KOPT-K1 (cell line): ENCODE data around the gene EML6.
"Not testable (repeated sequence)": the region's sequence is repeated elsewhere in the genome, so short reads cannot be mapped to it uniquely, and the experiment has no call there.

Experiments
- H3K27ac ChIP-seq: fragments of 200-600 bp; sonication (generic); 2 replicates; pipeline ENCODE4 v1.5.1; 2016; ENCODE audit warnings: antibody characterized with exemption, mild to moderate bottlenecking, low read depth, low read length; ENCODE audit not compliant: poor library complexity, severe bottlenecking
- H3K36me3 ChIP-seq: fragments of 200-600 bp; sonication (generic); 2 replicates; pipeline ENCODE4 v1.5.1; 2017; ENCODE audit warnings: antibody characterized with exemption, mild to moderate bottlenecking, low read length, moderate library complexity; ENCODE audit not compliant: insufficient read depth
- H3K9me3 ChIP-seq: fragments of 200-600 bp; sonication (generic); 2 replicates; pipeline ENCODE4 v1.5.1; 2017; ENCODE audit warnings: antibody characterized with exemption, low read length, mild to moderate bottlenecking; ENCODE audit not compliant: insufficient read depth, poor library complexity, severe bottlenecking

The EML6 gene

GRCh38 chr2:54697934-54698333 lies 25.5 kb upstream of the EML6 start:
- H3K9me3 ChIP-seq = peaks cover 7% of the 10 kb centered on the region
- H3K27ac ChIP-seq = no peak overlapping the region
- no peaks in the 10 kb centered on the region for H3K36me3 ChIP-seq

- H3K27ac ChIP-seq, H3K9me3 ChIP-seq, H3K36me3 ChIP-seq: not testable (repeated sequence)
These were observed 24.5 kb upstream of the EML6 start for GRCh38 chr2:54698926-54699325.

GRCh38 chr2:54699665-54700064 lies 23.8 kb upstream of the EML6 start:
- Histone ChIP-seq H3K36me3 (no peaks in the 10 kb centered on the region), H3K9me3 (peaks cover 7% of the 10 kb centered on the region), H3K27ac (no peak overlapping the region)

- H3K36me3 ChIP-seq = no peaks in the 10 kb centered on the region
- no peak overlapping the region for H3K27ac ChIP-seq
- H3K9me3 ChIP-seq = peaks cover 7% of the 10 kb centered on the region
These were observed 22.4 kb upstream of the EML6 start for GRCh38 chr2:54701029-54701428.

- H3K27ac ChIP-seq = no peak overlapping the region
- no peaks in the 10 kb centered on the region for H3K36me3 ChIP-seq
- H3K9me3 ChIP-seq = no peaks in the 10 kb centered on the region
These were observed 19.2 kb upstream of the EML6 start for GRCh38 chr2:54704238-54704637.

GRCh38 chr2:54704688-54705605 lies 18.5 kb upstream of the EML6 start:
- Histone ChIP-seq H3K36me3 (no peaks in the 10 kb centered on the region), H3K9me3 (no peaks in the 10 kb centered on the region), H3K27ac (no peak overlapping the region)

- no peaks in the 10 kb centered on the region for H3K36me3 ChIP-seq
- no peak overlapping the region for H3K27ac ChIP-seq
- H3K9me3 ChIP-seq = no peaks in the 10 kb centered on the region
These were observed 16.8 kb upstream of the EML6 start for GRCh38 chr2:54706622-54707021.

- Histone ChIP-seq H3K9me3 (no peaks in the 10 kb centered on the region), H3K27ac (no peak overlapping the region), H3K36me3 (no peaks in the 10 kb centered on the region)
These were observed 14.7 kb upstream of the EML6 start for GRCh38 chr2:54708584-54709335.

- H3K9me3 ChIP-seq = no peaks in the 10 kb centered on the region
- no peak overlapping the region for H3K27ac ChIP-seq
- no peaks in the 10 kb centered on the region for H3K36me3 ChIP-seq
These were observed 14.1 kb upstream of the EML6 start for GRCh38 chr2:54709336-54709809.

- no peaks in the 10 kb centered on the region for H3K9me3 ChIP-seq
- no peak overlapping the region for H3K27ac ChIP-seq
- H3K36me3 ChIP-seq = no peaks in the 10 kb centered on the region
These were observed 13.2 kb upstream of the EML6 start for GRCh38 chr2:54710216-54710615.

GRCh38 chr2:54712516-54712915 lies 10.9 kb upstream of the EML6 start:
- Histone ChIP-seq H3K27ac (no peak overlapping the region), H3K36me3 (no peaks in the 10 kb centered on the region)

GRCh38 chr2:54714996-54715395 lies 8.5 kb upstream of the EML6 start:
- no peak overlapping the region for H3K27ac ChIP-seq
- H3K36me3 ChIP-seq = no peaks in the 10 kb centered on the region
- no peaks in the 10 kb centered on the region for H3K9me3 ChIP-seq

More at GRCh38 chr2:54712516-54712915, 10.9 kb upstream of the EML6 start:
- no peaks in the 10 kb centered on the region for H3K9me3 ChIP-seq

GRCh38 chr2:54716375-54716774 lies 7.1 kb upstream of the EML6 start:
- H3K9me3 ChIP-seq = no peaks in the 10 kb centered on the region
- no peak overlapping the region for H3K27ac ChIP-seq
- no peaks in the 10 kb centered on the region for H3K36me3 ChIP-seq

- Histone ChIP-seq H3K9me3 (no peaks in the 10 kb centered on the region), H3K36me3 (no peaks in the 10 kb centered on the region), H3K27ac (no peak overlapping the region)
These were observed 2.9 kb upstream of the EML6 start for GRCh38 chr2:54720563-54720962.

- no peaks in the 10 kb centered on the region for H3K9me3 ChIP-seq
- peak overlapping the region; percentile 54 for H3K27ac ChIP-seq
- no peaks in the 10 kb centered on the region for H3K36me3 ChIP-seq
These were observed 821 bp upstream of the EML6 start for GRCh38 chr2:54722641-54723040.
